Activated CD4-positive, alpha-beta memory T cell treated with anti-CD3 and anti-CD28 coated beads for 36 hours (primary cell): ENCODE measurements around the gene PDE6B. TPM values are rescaled to one million over a fixed set of nuclear protein-coding genes. Genes with fewer than 3 reads are reported as not detected.
"Not testable (repeated sequence)": the region's sequence is repeated elsewhere in the genome, so short reads cannot be mapped to it uniquely, and the experiment has no call there.

Source experiments
- CTCF ChIA-PET: fragments of 350-600 bp; sonication (Branson Sonifier 250); formaldehyde crosslinking; loops from one replicate; lab custom pipeline; 2021; ENCODE audit warnings: antibody characterized with exemption, inconsistent platforms; lab: Charles Lee
- POLR2A ChIA-PET: fragments of 350-600 bp; sonication (Branson Sonifier 250); formaldehyde crosslinking; loops from one replicate; lab custom pipeline; 2021; ENCODE audit warnings: antibody characterized with exemption; lab: Charles Lee
- DNase-seq: peaks from one replicate; pipeline ENCODE4 v3.0.0-alpha.2; 2020
- H3K27ac Mint-ChIP-seq: one replicate; pipeline ENCODE4 v1.8.0; 2021; ENCODE audit warnings: mixed read lengths
- H3K27me3 Mint-ChIP-seq: one replicate; pipeline ENCODE4 v1.8.0; 2021; ENCODE audit warnings: mixed read lengths
- H3K36me3 Mint-ChIP-seq: one replicate; pipeline ENCODE4 v1.8.0; 2021; ENCODE audit warnings: mixed read lengths
- H3K4me1 Mint-ChIP-seq: one replicate; pipeline ENCODE4 v1.8.0; 2021; ENCODE audit warnings: low read depth, mixed read lengths
- H3K4me3 Mint-ChIP-seq: one replicate; pipeline ENCODE4 v1.8.0; 2021; ENCODE audit warnings: mild to moderate bottlenecking, mixed read lengths
- H3K9me3 Mint-ChIP-seq: one replicate; pipeline ENCODE4 v1.8.0; 2021; ENCODE audit warnings: mixed read lengths
- intact Hi-C: fragments of 100-400 bp; cut with micrococcal nuclease; formaldehyde crosslinking; loops from one replicate; pipeline ENCODE4 v1.15.1; 2023
- total RNA-seq, 2 experiments: library from RNA; stranded (reverse); gene quantifications; one replicate each; pipeline ENCODE4 v1.2.3, GENCODE V29; 2021

The PDE6B gene
- total RNA-seq, 2 experiments from 2014 or later: 16.1 to 22.9 TPM

GRCh38 chr4:699816-700580 lies 74.6 kb downstream of the PDE6B start:
- peaks cover 14% of the 10 kb centered on the region for H3K4me1 Mint-ChIP-seq
- H3K27me3 Mint-ChIP-seq: no peaks in the 10 kb centered on the region
- no peaks in the 10 kb centered on the region for H3K9me3 Mint-ChIP-seq
- no peak for DNase-seq
- H3K27ac Mint-ChIP-seq: peak overlapping the region; percentile 68
- no peak overlapping the region for H3K4me3 Mint-ChIP-seq
- CTCF ChIA-PET: interaction anchor here (1.9 kb wide), 1 partner anchor 16 kb away, joined by 7 read pairs; no protein-coding TSS in a partner anchor
- POLR2A ChIA-PET: interaction anchor here (0.6 to 1.2 kb wide), 2 partner anchors 11 to 583 kb away, joined by 3 read pairs; no protein-coding TSS in a partner anchor
- H3K36me3 Mint-ChIP-seq: no peaks in the 10 kb centered on the region
- intact Hi-C loops: no loop called here

DNA sequence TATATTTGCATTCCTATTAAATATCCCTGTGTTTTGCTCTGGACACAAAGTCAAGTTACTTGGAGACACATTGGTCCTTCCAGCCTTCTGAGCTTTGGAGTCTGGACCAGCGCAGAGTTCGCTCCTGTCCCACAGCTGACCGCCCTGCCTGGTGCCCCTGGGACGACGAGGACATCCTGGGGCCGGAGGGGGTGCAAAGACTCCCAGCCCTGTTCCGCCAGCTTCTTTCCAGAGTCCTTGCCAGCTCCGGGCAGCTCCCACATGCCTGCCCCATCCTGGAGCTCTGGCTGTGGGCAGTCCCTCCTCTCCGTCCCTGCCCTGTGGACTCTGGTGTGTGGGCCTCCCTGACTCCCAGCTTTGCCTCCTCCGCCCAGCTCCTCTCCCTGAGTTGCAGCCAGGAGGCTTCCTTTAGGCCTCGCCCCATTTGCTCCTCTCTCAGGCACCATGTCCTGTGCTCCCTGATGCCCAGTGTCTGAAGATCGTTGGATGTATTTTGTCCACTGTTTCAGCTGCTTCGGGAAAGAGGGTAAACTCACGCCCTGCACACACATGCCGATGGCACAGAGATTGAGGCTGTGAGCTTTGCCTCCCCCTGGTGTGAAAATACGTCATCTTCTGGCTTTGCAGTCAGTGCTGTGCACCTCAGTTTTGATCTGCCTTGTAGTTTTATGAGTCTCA lies 75.4 kb downstream of the PDE6B start:
- no peak for DNase-seq
- H3K36me3 Mint-ChIP-seq: no peaks in the 10 kb centered on the region
- ChIA-PET CTCF (interaction anchor here (0.9 to 1.9 kb wide), 2 partner anchors 16 to 17 kb away, joined by 3 to 7 read pairs; no protein-coding TSS in a partner anchor), POLR2A (interaction anchor here (1.2 kb wide), 1 partner anchor 10 kb away, joined by 3 read pairs; no protein-coding TSS in a partner anchor)
- H3K4me3 Mint-ChIP-seq: no peak overlapping the region
- H3K27ac Mint-ChIP-seq: no peak overlapping the region
- H3K4me1 Mint-ChIP-seq: peaks cover 16% of the 10 kb centered on the region
- H3K9me3 Mint-ChIP-seq: no peaks in the 10 kb centered on the region
- H3K27me3 Mint-ChIP-seq: no peaks in the 10 kb centered on the region
- intact Hi-C loops: no loop called here

DNA sequence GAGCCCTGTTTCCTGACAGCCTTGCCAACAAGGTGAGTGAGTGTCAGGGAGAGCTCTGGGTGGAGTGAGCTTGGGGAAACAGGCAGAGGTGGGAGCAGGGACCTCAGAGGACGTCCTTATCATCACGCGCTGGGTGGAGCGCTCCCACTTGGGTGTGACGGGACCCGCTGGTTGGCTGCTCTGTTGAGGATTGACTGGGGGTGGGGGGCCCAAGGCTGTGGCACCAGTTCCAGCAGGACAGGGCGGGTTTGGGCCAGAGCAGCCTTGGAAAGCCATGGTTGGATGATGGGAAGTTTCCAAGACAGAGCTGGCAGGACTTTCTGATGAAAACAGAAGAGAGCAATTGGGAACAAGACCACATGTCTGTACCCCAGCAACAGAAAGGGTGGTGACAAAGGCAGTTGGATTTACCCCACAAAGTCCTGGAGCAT lies 77.3 kb downstream of the PDE6B start:
- Mint-ChIP-seq H3K36me3 (no peaks in the 10 kb centered on the region), H3K27ac (no peak overlapping the region), H3K27me3 (no peaks in the 10 kb centered on the region), H3K4me1 (peaks cover 16% of the 10 kb centered on the region), H3K4me3 (no peak overlapping the region), H3K9me3 (no peaks in the 10 kb centered on the region)
- ChIA-PET POLR2A (no interaction called here), CTCF (no interaction called here)
- intact Hi-C loops: no loop called here
- DNase-seq: no peak

GRCh38 chr4:703336-704197 lies 78.2 kb downstream of the PDE6B start:
- H3K4me3 Mint-ChIP-seq: no peak overlapping the region
- H3K27me3 Mint-ChIP-seq: no peaks in the 10 kb centered on the region
- H3K9me3 Mint-ChIP-seq: no peaks in the 10 kb centered on the region
- intact Hi-C loops: no loop called here
- no peaks in the 10 kb centered on the region for H3K36me3 Mint-ChIP-seq
- POLR2A ChIA-PET: no interaction called here
- no peak for DNase-seq
- H3K4me1 Mint-ChIP-seq: peaks cover 17% of the 10 kb centered on the region
- CTCF ChIA-PET: no interaction called here
- H3K27ac Mint-ChIP-seq: no peak overlapping the region

DNA sequence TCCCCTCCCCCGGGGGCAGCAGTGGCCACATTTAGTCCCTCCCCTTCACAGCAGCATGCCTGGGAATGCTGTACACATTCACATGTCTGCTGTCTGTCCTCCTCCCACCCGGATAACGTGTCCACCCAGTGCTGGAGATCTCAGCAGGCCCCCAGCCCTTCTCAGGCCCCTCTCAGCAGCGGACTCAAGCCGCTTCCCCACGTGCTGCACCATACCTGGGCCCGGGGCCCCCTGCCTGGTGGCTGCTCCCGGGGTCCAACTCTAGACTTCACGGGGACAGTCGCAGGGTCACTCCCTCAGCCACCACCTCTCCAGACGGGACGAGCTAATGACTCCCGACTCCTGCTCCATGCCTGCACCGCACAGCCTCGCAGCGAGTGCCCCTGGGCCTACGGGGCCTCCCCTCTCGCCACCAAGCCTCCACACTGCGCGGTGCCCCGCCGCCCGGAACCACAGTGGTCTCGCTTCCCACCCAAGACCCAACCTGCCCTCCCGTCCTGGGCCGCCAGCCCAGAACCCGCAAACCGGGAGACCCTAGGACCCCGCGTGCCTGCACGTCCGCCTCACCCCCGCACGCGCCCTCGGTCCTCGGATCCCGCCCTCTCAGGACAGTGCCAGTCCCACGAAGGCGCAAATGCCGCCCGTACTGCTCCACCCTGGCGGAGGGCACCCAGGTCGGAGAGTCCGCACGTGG lies 79.0 kb downstream of the PDE6B start:
- H3K9me3 Mint-ChIP-seq: no peaks in the 10 kb centered on the region
- no peak for DNase-seq
- intact Hi-C loops: no loop called here
- H3K36me3 Mint-ChIP-seq: no peaks in the 10 kb centered on the region
- H3K27ac Mint-ChIP-seq: no peak overlapping the region
- POLR2A ChIA-PET: no interaction called here
- no peaks in the 10 kb centered on the region for H3K27me3 Mint-ChIP-seq
- CTCF ChIA-PET: no interaction called here
- no peak overlapping the region for H3K4me3 Mint-ChIP-seq
- peaks cover 20% of the 10 kb centered on the region for H3K4me1 Mint-ChIP-seq

- H3K4me3 Mint-ChIP-seq: peak overlapping the region; percentile 75
- ChIA-PET POLR2A (no interaction called here), CTCF (no interaction called here)
- H3K27ac Mint-ChIP-seq: no peak overlapping the region
- H3K36me3 Mint-ChIP-seq: no peaks in the 10 kb centered on the region
- DNase-seq: no peak
- no peaks in the 10 kb centered on the region for H3K9me3 Mint-ChIP-seq
- H3K4me1 Mint-ChIP-seq: peaks cover 22% of the 10 kb centered on the region
- H3K27me3 Mint-ChIP-seq: no peaks in the 10 kb centered on the region
- intact Hi-C loops: loop anchor here (1.0 kb wide), 3 partner anchors 31 to 306 kb away; partner anchors contain the start of genes ATP5ME, FGFRL1 and MYL5
Observed at GRCh38 chr4:704971-705277, 79.6 kb downstream of the PDE6B start.

- H3K27ac Mint-ChIP-seq: peak within 1 kb of the TSS; percentile 23
- peak; percentile 98 for DNase-seq
- H3K36me3 Mint-ChIP-seq: no peaks in the 10 kb centered on the region
- no peaks in the 10 kb centered on the region for H3K27me3 Mint-ChIP-seq
- peaks cover 22% of the 10 kb centered on the region for H3K4me1 Mint-ChIP-seq
- ChIA-PET POLR2A (no interaction called here), CTCF (no interaction called here)
- intact Hi-C loops: loop anchor here (1.0 kb wide), 3 partner anchors 31 to 306 kb away; partner anchors contain the start of genes ATP5ME, FGFRL1 and MYL5
- no peaks in the 10 kb centered on the region for H3K9me3 Mint-ChIP-seq
- H3K4me3 Mint-ChIP-seq: peak within 1 kb of the TSS; percentile 75
Observed at GRCh38 chr4:705278-706082, 80.1 kb downstream of the PDE6B start, which contains the start of gene PCGF3. PCGF3 (plus strand) TSS chr4:705832; CDS start chr4:733681, 27,849 bp downstream.

- H3K27ac Mint-ChIP-seq, CTCF ChIA-PET, H3K27me3 Mint-ChIP-seq, POLR2A ChIA-PET, intact Hi-C loops, H3K9me3 Mint-ChIP-seq, DNase-seq, H3K36me3 Mint-ChIP-seq: not testable (repeated sequence)
- peak overlapping the region; percentile 29 for H3K4me3 Mint-ChIP-seq
- peaks cover 22% of the 10 kb centered on the region for H3K4me1 Mint-ChIP-seq
Observed at GRCh38 chr4:706083-706633, 80.8 kb downstream of the PDE6B start.

DNA sequence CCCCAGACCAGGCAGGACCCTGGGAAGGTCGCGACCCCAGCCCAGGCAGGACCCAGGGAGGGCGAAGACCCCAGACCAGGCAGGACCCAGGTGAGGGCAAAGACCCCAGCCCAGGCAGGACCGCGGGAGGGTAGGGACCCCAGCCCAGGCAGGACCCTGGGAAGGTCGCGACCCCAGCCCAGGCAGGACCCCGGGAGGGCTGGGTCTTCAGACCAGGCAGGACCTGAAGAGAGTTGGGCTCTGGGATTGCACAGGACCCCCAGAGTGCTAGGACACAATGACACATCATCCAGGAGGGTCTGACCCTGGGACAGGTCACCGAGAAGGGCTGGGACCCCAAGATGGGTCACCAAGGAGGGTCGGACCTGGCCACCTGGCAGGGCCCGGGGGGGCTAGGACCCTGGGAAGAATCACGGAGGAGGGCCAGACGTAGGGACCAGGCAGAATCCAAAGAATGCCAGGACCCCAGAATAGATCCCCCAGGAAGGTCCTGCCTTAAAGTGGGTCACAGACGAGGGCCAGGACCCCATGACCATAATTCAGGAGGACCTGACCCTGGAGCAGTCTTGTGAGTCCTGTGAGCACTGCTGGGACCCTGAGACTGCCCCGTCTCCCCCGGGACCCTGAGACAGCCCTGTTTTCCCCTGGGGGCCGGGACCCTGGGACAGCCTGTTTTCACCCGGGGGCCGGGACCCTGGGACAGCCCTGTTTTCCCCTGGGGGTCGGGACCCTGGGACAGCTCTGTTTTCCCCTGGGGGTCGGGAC lies 81.6 kb downstream of the PDE6B start:
- Mint-ChIP-seq H3K27me3 (no peaks in the 10 kb centered on the region), H3K4me3 (no peak overlapping the region), H3K27ac (no peak overlapping the region), H3K36me3 (no peaks in the 10 kb centered on the region), H3K9me3 (no peaks in the 10 kb centered on the region), H3K4me1 (peaks cover 22% of the 10 kb centered on the region)
- CTCF ChIA-PET: no interaction called here
- DNase-seq: no peak
- intact Hi-C loops: no loop called here
- POLR2A ChIA-PET: no interaction called here

DNA sequence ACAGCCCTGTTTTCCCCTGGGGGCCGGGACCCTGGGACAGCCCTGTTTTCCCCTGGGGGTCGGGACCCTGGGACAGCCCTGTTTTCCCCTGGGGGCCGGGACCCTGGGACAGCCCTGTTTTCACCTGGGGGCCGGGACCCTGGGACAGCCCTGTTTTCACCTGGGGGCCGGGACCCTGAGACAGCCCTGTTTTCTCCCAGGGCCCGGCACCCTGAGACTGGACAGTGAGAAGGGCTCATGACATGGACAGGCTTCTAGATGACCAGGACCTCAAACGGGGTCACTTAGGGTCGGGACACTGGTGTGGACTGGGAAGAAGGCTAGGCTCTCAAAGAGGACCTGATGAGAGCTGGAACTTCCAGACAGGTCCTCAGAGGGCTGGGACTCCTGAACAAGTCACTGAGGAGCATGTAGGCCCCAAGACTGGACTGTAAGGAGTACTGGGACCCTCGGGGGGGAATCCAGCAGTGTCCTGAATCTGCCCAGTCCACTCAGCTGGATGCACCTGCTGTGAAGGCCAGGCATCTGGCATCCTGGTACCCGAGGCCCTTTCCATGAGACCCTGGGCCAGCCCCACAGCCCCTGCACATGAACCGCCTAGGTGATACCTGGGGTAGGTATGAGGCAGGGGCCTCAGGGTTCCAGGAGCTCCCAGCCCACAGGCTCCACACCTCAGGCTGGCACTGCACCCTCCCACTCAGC lies 82.7 kb downstream of the PDE6B start:
- Mint-ChIP-seq H3K4me3 (no peak overlapping the region), H3K27ac (no peak overlapping the region), H3K36me3 (no peaks in the 10 kb centered on the region), H3K4me1 (peaks cover 22% of the 10 kb centered on the region), H3K9me3 (no peaks in the 10 kb centered on the region), H3K27me3 (no peaks in the 10 kb centered on the region)
- POLR2A ChIA-PET: no interaction called here
- DNase-seq: no peak
- intact Hi-C loops: no loop called here
- CTCF ChIA-PET: interaction anchor here (0.6 kb wide), 1 partner anchor 35 kb away, joined by 3 read pairs; no protein-coding TSS in a partner anchor
